OCI-LY3 (cell line): ENCODE data around the gene ADRA2B.

Experiments used
- CTCF ChIP-seq: fragments of 200-600, 300-600 bp; sonication (generic); IDR thresholded peaks from 2 replicates; pipeline ENCODE4 v1.5.1; 2014; ENCODE audit warnings: antibody characterized with exemption, low read length, low read depth
- EZH2phosphoT487 ChIP-seq: fragments of 200-600 bp; shearing (Covaris generic); IDR thresholded peaks from 2 replicates; pipeline ENCODE4 v1.6.1; 2018; ENCODE audit warnings: antibody characterized with exemption, mixed run types, low read depth

DNA sequence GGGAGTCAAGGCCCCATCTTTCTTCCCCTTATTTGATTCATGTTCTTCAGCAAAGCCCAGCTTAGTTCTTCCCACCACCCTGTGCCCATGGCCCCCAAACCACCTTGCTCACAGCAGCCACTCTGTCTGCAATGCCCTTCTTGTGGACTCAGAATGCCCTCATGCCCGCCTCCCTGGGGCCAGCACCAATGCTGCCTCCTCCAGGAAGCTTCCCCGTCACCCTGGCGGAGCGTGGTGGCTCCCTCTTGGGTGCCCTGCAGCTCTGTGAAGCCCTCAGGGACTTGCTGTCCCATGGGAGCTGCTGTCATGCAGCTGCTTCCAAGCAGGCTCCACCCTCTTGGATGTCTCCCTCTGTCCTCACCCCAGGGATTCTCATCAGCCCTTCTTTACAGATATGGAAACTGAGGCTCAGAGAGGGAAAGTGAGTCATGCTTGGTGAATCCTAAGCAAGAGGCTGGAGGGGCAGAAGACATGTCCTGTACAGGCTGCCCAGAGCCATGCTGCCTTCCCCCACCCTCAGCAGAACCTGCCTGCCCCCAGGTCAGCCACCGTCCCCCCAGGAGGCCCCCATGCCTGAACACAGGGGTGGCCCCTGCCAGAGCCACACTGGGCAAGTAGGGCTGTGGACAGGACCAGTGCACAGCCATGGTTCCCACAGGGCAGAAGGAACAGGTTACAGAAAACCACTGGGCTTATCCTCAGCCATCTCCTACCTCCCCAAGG lies 40.7 kb upstream of the ADRA2B start:
- TF ChIP-seq EZH2phosphoT487 (no peak), CTCF (no peak)
